HG02938 (cell line): ENCODE results near the gene NKAIN4.
"Not testable (repeated sequence)": the region's sequence is repeated elsewhere in the genome, so short reads cannot be mapped to it uniquely, and the experiment has no call there.

ENCODE experiments used
- ATAC-seq: cut with Tn5 transposase; IDR thresholded peaks from one replicate; pipeline ENCODE4 v1.9.1; 2021; ENCODE audit warnings: mild to moderate bottlenecking, moderate library complexity; ENCODE audit not compliant: unreplicated experiment

Gene NKAIN4

DNA sequence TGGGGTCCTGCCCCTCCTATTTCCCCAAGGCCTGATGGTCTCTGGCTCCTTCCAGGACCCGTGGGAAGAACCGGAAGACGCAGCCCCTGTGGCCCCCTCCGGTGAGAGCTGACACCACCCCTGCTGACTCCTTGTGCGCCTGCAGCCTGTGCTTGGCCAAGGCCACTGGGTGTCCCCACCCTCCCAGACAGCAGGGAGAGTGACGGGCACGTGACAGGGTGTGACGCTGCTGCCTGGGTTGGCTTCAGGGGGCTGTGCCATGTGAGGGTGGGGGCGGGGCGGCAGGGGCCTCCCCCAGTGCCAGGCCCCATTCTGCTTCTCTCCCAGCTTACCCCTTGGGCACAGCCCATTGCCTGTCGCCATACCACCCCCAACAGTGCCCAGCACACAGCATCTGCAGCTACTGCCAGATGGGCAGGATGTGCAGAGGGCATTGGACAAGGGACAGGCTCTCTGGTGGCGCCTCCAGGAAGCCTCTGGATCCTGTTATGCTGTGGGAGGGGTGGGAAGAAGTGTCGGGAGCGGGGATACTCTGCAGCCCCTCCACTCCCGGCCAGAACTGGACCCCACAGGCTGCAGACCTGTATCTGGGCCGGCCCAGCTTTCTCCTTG lies 15.6 kb downstream of the NKAIN4 start:
- ATAC-seq: no peak

DNA sequence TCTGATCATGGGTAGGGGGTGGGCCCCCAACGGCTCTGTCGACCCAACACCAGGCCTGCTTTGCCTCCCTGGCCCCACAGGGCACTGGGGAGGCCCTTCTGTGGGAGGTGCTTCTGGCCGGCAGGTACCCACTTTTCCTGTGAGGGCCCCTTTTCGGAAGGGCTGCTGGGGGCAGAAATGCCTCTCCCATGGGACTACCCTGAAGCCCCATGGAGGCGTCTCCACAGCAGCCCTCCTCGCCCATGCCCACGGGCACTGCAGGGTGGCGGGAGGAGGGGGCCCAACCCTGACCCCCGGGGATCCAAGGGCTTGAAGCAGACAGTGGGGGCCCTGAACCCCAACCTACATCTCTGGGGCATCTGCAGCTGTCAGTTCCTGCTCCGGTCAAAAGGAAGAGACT lies 16.2 kb downstream of the NKAIN4 start:
- ATAC-seq: no peak

DNA sequence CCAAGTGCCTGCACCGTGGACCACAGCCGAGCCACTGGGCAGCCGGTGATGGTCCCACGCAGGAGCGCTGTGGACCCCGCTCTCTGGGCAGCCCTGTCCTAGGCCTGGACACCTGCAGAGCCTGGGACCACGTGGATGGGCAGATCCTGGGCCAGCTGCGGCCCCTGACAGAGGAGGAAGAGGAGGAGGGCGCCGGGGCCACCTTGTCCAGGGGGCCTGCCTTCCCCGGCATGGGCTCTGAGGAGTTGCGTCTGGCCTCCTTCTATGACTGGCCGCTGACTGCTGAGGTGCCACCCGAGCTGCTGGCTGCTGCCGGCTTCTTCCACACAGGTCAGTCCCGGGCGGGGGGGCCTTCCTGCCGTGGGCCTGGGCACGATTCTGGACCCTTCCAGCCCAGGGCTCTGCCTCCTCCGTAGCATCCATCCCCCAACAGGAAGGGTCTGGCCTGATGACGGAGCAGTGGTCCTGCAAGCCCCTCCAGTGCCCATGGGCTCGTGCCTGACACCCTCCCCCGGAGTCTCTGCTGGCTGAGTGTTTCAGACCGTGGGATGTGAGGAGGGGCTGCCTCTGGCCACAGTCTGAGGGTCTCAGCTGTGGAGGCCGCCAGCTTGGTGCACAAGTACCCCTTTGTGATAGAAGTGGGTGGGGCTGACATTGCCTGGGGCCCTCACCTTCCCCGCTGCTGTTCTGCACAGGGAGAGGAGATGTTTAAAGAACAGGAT lies 18.0 kb downstream of the NKAIN4 start:
- no peak for ATAC-seq

DNA sequence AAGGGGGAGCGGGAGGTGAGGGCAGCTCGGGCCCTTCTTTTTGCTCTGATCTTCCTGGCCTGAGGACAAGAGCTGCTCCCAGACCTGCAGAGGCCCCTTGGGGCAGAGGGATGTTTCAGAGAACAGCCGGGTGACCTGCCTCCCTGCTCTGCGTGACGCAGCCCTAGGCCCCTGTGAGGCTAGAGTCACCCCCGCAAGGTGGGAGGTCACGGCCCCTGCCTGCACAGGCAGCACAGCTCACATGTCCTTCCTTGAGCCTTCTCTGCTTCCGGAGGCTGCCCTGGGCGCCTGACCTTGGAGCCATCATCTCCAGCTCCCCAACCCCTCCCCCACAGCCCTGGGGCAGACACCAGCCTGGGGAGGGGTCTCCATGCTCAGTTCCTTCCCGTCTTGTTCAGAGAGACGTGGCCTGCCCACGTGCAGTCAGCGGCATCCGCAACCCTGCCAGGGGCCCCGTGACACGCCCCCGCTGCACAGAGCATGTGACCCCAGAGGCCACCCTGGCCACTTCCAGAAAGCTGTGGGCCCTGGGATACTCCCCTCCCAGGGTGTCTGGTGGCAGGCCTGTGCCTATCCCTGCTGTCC lies 18.8 kb downstream of the NKAIN4 start, which contains the start of gene BIRC7:
Gene BIRC7 (plus strand): TSS at position 507 of the 585 bp plus-strand sequence. CDS start 192 bp downstream, outside the sequence.
- no peak for ATAC-seq

DNA sequence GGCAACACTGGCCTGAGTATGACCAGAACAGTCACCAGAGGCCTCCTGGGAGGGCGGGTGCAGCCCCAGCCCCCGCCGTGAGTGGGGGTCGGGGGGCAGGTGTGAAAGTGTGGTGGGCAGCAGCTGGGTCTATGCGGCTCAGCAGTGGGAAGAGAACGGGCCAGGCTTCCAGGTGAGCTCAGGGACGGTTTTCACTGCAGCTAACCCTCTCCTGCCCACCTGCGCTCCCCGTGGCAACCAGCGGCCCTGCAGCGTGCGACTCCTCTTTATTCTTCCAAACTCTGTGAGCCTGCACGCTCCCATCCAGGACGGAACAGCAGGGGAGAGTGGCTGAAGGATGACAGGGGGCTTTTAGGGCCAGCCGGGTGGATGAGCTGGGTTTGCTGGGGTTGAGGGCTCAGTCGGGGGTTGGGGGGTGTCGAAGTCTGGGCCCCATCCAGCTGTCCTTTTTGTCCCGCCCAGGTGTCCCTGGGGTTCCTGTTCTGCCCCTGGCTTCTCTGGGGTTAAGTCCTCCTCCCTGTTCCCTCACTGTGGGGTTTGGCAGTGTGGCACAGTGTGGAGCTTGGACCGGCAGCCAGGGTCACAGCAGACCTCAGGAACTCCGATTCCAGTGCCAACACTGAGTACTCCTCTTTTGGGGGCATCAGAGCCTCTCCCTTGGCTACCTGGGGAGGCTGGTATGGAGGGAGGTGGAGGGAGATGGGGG lies 19.4 kb downstream of the NKAIN4 start:
- ATAC-seq: no peak

DNA sequence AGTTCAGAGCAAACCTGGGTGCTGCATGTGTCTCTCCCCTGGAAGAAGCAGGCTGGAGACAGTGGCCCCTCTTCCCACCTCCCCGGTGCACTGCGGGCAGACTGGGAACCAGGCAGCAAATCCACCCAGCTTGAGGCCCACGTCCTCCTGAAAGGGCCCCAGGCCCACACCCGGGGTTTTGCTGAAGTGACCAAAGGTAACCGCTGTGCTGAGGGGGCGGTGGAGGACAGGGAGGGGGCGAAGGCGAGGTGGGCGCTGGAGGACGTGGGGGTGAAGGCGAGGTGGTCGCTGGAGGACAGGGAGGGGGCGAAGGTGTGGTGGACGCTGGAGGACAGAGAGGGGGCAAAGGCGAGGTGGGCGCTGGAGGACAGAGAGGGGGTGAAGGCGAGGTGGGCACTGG lies 20.3 kb downstream of the NKAIN4 start:
- ATAC-seq: no peak

DNA sequence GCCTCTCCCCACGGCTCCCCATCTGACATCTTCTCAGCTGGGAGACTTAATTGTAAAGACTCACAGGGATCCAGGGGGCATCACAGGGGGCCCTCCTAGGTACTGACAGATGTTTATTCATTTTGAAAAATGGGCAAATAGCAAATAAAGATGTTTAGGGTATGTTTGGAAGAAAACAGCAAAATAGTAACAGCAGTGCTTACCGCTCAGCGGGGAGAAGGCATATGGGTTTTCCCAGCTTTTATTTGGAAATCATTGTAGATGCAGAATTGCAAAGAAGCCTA lies 21.3 kb downstream of the NKAIN4 start:
- ATAC-seq: no peak

DNA sequence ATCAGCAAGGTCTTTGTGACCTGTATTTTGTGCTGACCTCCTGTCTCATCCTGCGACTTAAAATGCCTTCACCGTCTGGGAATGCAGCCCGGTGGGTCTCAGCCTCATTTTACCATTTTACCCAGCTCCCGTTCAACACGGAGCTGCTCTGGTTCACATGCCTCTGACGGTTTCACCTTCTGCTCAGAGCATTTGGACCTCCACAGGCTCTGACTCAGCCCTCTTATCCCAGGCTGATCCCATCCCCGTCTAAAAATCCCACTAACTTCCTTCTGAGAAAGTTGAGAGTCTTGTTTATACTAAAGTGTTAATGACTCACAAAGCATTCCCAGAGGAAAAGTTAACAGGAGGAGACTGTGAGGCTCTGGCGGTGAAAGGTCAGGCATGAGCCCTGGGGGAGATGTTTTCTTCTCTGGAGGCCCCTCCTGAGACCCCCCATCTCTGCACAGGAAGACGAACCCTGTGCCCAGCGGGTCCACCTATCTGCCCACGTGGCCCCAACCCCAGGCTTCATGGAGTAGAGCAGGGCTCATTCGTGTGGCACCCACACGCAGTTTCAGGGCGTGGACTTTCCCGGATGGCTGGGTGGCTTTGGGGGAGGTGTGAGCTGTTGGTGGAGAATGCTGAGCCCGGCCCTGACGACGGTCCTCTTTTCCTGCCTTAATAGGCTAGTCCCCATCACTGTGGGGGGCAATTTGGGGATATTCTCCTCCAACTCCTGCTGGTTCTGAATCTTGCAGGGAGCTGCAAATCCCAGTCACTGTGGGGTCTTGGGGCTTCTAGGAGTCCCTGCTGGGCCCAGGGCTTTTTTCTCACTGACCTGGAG lies 21.8 kb downstream of the NKAIN4 start:
- no peak for ATAC-seq

DNA sequence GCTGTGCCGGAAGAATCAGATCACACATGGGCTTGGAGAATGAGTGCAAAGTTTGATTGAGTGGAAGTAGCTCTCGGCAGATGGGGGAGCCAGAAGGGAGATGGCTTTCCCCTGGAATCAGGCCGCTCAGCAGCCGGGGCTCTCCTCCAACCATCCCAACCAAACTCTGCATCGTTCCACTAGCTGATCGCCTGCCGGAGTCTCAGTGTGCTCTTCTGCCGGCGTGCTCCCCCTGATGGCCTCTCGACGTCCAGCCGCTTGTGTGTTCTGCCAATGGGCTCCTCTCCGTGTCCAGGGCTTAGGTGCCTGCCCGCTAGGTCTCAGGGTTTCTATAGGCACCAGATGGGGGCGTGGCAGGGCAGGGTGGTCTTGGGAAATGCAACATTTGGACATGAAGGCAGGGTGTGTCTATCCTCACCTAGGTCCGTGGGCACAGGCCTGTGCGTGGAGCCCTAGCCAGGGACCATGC lies 23.4 kb downstream of the NKAIN4 start:
- ATAC-seq: no peak

DNA sequence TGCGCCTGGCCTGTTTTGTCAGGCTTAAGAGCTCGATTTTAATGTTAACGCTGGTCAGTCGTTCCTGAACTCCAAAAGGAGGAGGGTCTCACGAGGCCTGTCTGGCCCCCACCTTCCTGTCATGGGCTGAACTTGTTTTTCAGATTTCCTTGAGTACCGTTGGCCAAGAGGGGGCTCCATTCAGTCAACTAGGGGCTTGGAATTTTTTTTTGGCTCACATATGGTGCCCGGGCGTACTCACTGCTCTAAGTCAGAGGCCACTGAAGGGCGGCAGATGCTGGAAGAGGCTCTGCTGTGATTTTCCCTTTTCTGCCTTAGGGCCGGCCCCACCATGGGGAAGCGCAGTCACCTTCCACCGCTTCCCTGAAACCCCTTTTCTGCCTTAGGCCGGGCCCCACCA lies 25.5 kb downstream of the NKAIN4 start:
- no peak for ATAC-seq

DNA sequence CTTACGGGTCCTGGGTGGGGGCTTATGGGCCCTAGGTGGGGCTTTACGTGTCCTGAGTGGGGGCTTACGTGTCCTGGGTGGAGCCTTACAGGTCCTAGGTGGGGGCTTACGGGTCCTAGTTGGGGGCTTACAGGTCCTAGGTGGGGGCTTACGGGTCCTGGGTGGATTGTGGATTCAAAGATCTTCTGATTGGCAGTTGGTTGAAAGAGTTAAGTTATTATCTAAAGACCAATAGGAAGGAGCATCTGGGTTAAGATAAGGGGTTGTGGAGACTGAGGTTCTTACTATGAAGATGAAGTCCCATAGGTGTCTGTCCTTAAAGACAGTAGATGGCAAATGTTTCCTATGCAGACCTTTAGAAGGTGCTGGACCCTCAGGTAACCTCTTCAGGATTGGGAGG lies 27.0 kb downstream of the NKAIN4 start:
- no peak for ATAC-seq

DNA sequence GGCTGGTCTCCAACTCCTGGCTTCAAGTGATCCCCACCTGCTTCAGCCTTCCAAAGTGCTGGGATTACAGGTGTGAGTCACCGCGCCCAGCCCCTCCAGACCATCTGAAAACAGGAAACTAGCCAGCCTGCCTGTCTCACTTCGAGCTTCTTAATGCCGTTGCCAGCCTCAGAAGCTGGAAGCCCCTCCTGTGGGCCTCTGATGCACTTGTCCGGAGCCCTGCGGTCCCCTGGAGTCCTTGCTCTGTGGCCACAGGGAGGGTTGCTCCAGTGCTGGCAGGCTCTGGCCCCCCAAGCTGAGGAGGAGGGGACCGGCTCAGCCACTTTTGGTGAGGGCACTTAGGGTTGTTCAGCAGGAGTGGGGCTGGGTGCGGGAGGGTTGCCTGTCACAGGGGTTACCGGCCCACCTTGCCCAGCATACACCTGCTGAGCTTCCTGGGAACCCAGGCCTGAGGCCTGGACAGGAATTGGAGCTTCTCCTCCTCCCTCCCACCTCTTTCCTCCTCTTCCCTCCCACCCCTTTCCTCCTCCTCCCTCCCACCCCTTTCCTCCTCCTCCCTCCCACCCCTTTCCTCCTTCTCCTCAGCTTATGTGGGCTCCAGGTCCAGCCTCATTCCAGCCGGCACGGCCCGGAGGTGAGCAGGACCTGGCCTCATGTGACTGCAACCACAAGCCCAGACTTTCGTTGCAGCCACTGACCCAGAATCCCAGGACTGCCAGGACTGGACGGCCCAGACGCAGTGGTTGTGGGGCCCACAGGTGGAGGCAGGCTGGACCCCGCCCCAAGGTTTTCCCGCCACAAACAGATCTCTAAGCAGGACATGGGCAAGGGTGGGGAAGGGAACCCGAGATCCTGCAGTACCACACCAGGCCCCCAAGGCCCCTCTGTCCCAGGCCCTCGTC lies 28.0 kb downstream of the NKAIN4 start:
- ATAC-seq: no peak

DNA sequence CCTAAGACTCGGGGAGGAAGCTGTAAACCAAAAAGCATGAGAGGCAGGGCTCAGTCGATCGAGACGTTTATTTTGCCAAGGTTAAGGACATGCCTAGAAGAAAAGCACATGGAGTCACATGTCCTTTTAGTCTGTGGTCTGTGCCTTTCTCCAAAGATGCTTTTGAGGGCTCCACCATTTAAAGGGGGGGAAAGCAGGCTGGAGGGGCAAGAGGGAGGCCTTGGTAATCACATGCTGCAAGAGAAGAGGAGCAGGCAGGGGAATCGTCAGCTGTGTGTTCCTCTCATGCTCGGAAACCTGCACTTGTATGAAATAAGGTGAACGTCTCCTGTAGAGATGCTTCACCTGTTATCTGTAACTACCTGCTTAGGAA lies 29.2 kb downstream of the NKAIN4 start:
- no peak for ATAC-seq

DNA sequence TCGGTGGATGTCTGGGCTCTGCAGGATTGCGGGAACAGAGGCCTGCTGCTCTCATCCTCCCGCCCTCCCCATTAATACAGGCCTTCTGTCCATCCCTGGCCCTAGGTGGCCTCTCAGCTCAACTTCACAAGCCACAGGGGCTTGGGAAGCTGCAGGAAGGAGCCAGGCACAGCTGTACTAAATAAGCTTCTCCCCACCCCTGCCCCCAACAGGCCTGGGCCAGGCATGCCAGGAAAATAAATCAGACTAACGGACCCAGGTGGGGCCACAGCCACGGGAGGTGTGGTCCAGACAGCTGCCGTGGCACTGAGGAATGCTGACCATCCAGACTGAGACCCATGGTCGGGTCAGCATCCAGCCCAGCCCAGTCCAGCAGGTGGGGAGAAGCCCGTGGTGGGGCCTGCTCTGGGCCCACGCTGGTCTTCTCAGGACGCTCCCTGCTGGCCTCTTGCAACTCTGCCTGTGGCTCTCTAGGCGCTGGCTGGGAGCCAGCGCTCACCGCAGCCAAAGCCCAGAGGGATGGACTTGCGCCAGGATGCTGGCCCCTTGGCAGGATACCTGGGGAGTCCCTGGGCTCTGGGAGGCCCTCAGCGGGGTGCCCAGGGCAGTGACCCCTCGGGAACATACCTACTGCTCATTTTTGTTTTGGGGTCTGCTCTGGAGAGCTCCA lies 29.7 kb downstream of the NKAIN4 start:
- ATAC-seq: no peak

DNA sequence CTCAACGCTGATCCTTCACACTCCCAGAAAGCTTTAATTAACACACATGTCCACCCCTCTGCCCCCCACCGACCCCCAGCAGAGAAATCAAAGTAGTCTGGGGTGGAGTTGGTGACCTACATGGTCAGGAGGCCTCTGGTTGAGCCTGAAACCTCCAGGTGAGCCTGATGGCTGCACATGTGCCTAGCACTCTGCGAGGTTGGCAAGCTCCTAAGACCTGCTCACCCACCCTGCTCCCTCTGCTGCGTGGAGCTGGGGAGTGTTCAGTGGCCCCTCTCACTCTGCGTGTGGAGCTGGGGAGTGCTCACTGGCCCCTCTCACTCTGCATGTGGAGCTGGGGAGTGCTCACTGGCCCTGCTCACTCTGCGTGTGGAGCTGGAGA lies 30.4 kb downstream of the NKAIN4 start:
- ATAC-seq: no peak

DNA sequence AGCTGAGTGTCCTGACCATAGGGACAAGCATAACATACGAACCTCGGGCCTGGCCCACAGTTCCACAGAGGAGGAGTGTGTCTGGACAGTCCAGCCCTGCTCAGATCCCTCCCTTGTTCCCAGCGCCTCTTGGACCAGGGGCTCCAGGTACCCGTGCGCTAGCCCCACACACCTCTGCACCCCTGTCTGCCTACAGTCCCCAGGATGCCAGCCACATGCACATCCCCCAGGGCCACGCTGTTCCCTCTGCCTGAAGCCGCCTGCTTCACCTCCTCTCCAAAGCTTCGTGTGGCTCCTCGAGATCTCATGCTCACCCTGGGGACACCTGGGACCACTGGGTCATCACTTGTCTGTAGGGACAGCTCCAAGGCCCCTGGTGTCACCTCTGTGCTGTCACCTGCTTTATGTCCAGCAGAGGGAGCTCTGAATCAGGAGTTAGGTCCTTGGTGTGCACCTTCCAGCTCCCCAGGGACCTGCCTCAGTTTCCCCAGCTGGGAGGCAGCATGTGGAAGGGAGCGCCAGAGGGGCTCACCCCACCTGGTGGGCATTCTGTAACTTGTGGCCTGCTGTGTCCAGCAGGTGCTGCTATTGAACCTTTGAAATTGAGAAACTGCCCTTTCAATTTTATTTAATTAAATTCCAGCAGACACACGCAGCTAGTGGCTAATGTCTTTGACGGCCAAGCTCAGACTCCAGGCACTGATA lies 31.0 kb downstream of the NKAIN4 start:
- no peak for ATAC-seq

DNA sequence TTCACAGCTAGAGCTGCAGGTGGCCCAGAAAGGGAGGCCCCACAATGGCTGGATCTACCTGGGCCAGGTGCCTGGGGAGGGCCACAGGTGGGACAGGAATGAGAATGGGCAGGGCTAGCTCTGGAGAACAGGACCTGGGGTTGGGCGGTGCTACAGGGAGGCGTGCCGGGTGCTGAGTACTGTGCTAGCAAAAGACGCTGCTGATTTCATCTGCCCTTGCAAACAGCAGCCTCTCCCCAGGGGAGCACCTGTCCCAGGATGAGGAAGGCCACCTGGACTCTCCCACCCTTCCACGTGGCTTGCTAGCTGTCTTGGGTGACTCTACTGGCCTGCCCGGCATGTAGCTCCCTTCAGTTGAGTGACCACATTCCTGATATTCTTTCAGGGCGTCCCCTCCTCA lies 31.7 kb downstream of the NKAIN4 start:
- ATAC-seq: no peak

DNA sequence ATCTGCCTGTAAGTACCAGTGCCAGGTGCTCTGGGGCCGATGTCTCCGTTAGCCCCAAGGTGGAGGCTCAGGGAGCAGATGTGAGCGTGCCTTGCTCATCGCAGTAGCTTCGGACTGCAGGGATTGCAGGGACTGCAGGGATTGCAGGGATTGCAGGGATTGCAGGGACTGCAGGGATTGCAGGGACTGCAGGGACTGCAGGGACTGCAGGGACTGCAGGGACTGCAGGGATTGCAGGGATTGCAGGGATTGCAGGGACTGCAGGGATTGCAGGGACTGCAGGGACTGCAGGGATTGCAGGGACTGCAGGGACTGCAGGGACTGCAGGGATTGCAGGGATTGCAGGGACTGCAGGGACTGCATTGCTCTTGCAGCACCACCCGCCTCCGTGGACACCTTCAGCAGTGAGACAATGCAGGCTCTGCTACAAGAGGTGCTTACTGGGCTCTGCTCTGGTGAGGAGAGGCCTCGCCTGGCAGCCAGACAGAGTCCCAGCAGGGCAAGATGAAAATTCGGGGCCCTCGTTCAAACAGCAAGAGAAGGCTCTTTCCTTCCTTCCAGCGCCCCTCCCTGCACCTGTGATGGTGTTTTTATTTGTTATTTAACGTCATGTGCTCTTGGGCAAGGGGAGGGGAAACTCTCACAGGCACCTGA lies 32.7 kb downstream of the NKAIN4 start:
- not testable (repeated sequence) for ATAC-seq
